Neural progenitor cell (in vitro differentiated cells): ENCODE data around the gene ACKR3.

Source experiments
- EZH2 ChIP-seq: fragments of 200-600 bp; sonication (generic); IDR thresholded peaks from 2 replicates; pipeline ENCODE4 v1.6.1; 2017; ENCODE audit warnings: antibody characterized with exemption, mild to moderate bottlenecking, moderate library complexity
- EZH2phosphoT487 ChIP-seq: fragments of 200-600 bp; sonication (generic); IDR thresholded peaks from 2 replicates; pipeline ENCODE4 v1.6.1; 2017; ENCODE audit warnings: antibody characterized with exemption
- TF ChIP-seq, protein P1 (sequence below): fragments of 200-600 bp; sonication (generic); IDR thresholded peaks from 2 replicates; pipeline ENCODE4 v1.5.1; 2017; ENCODE audit warnings: antibody characterized with exemption, mild to moderate bottlenecking

GRCh38 chr2:236631281-236631855 is 61.7 kb downstream of the ACKR3 start:
- TF ChIP-seq, protein P1, sequence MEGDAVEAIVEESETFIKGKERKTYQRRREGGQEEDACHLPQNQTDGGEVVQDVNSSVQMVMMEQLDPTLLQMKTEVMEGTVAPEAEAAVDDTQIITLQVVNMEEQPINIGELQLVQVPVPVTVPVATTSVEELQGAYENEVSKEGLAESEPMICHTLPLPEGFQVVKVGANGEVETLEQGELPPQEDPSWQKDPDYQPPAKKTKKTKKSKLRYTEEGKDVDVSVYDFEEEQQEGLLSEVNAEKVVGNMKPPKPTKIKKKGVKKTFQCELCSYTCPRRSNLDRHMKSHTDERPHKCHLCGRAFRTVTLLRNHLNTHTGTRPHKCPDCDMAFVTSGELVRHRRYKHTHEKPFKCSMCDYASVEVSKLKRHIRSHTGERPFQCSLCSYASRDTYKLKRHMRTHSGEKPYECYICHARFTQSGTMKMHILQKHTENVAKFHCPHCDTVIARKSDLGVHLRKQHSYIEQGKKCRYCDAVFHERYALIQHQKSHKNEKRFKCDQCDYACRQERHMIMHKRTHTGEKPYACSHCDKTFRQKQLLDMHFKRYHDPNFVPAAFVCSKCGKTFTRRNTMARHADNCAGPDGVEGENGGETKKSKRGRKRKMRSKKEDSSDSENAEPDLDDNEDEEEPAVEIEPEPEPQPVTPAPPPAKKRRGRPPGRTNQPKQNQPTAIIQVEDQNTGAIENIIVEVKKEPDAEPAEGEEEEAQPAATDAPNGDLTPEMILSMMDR: no peak
- TF ChIP-seq EZH2: no peak
- TF ChIP-seq EZH2phosphoT487: no peak
